Measurements from ENCODE around the gene TGFBR2.

The TGFBR2 gene

DNA sequence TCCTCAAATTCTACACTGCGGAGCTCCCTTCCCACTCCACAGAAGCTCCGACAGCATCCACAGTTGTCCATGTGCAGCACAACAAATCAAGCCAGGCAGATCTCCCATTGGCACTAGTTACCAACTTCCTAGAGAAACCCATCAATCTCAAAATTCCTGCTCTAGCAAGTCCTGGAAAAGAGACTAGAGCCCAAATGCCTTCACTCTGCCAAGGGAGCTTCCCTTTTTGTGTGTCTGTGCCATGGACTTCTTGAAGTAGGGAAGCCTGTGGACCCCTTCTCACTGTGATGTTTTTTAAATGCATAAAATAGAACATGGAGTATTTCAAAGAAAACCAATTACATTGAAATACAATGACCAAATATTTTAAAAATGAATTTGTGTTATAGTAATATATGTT is 59.1 kb downstream of the TGFBR2 start:
- Histone ChIP-seq H2AFZ (ENCODE audit: insufficient read depth, low read length, poor library complexity) (no peak overlapping the region), H3K79me2 (ENCODE audit: control insufficient read depth, insufficient read depth, low read length, poor library complexity) (no peaks in the 10 kb centered on the region), H3K9me3 (ENCODE audit: insufficient read depth, low read depth, low read length) (no peaks in the 10 kb centered on the region), H2AK5ac (ENCODE audit: low read length) (peak overlapping the region; percentile 69), H3K79me1 (ENCODE audit: low read length) (peaks cover 4% of the 10 kb centered on the region), H3K18ac (ENCODE audit: low read length) (no peak overlapping the region), H2BK12ac (ENCODE audit: low read length) (peak overlapping the region; percentile 58), H2BK5ac (ENCODE audit: low read depth, low read length, poor library complexity) (peak overlapping the region; percentile 21), H4K91ac (ENCODE audit: low read depth, low read length) (peak overlapping the region; percentile 80), H3K36me3 (ENCODE audit: control insufficient read depth in 1 of 2, insufficient read depth in 2 of 2, low read length in 2 of 2) (peaks cover 0 to 4% of the 10 kb centered on the region in 2 experiments), H2BK120ac (ENCODE audit: insufficient read depth, low read length, poor library complexity) (peak overlapping the region; percentile 43), H3K4me1 (ENCODE audit: control insufficient read depth in 1 of 2, insufficient read depth in 2 of 2, low read length in 2 of 2) (peaks cover 0 to 10% of the 10 kb centered on the region in 2 experiments), H3K14ac (ENCODE audit: low read length) (no peak overlapping the region), H3K4me2 (ENCODE audit: low read length) (no peak overlapping the region), H3K23ac (ENCODE audit: low read length) (no peak overlapping the region), H3K27ac (ENCODE audit: low read depth, low read length) (no peak overlapping the region), H4K8ac (ENCODE audit: low read depth, low read length) (peak overlapping the region; percentile 47), H3K9ac (ENCODE audit: low read length) (no peak overlapping the region), H4K12ac (ENCODE audit: low read depth, low read length) (no peak overlapping the region), H3K4me3 (ENCODE audit: low read depth, low read length) (no peak overlapping the region), H3K27me3 (ENCODE audit: insufficient read depth, low read length) (no peaks in the 10 kb centered on the region), H3K4ac (ENCODE audit: low read depth, low read length) (no peak overlapping the region)
- WGBS (ENCODE audit: extremely low coverage, insufficient coverage, insufficient read length): no CpG with 5 or more reads among the region's 2 CpGs
- DNase-seq: no peak

- no peak for DNase-seq
- WGBS (ENCODE audit: extremely low coverage, insufficient coverage, insufficient read length): no CpG with 5 or more reads among the region's 7 CpGs
- Histone ChIP-seq H3K79me1 (ENCODE audit: low read length) (peaks cover 4% of the 10 kb centered on the region), H3K79me2 (ENCODE audit: control insufficient read depth, insufficient read depth, low read length, poor library complexity) (no peaks in the 10 kb centered on the region), H3K4ac (ENCODE audit: low read depth, low read length) (no peak overlapping the region), H3K18ac (ENCODE audit: low read length) (no peak overlapping the region), H3K4me3 (ENCODE audit: low read depth, low read length) (no peak overlapping the region), H3K14ac (ENCODE audit: low read length) (no peak overlapping the region), H2AK5ac (ENCODE audit: low read length) (no peak overlapping the region), H3K4me1 (ENCODE audit: control insufficient read depth in 1 of 2, insufficient read depth in 2 of 2, low read length in 2 of 2) (peaks cover 0 to 10% of the 10 kb centered on the region in 2 experiments), H2AFZ (ENCODE audit: insufficient read depth, low read length, poor library complexity) (no peak overlapping the region), H2BK120ac (ENCODE audit: insufficient read depth, low read length, poor library complexity) (no peak overlapping the region), H3K36me3 (ENCODE audit: control insufficient read depth in 1 of 2, insufficient read depth in 2 of 2, low read length in 2 of 2) (peaks cover 2 to 7% of the 10 kb centered on the region in 2 experiments), H3K4me2 (ENCODE audit: low read length) (no peak overlapping the region), H4K12ac (ENCODE audit: low read depth, low read length) (no peak overlapping the region), H3K27me3 (ENCODE audit: insufficient read depth, low read length) (no peaks in the 10 kb centered on the region), H3K27ac (ENCODE audit: low read depth, low read length) (peak overlapping the region; percentile 67), H4K8ac (ENCODE audit: low read depth, low read length) (no peak overlapping the region), H4K91ac (ENCODE audit: low read depth, low read length) (no peak overlapping the region), H3K9ac (ENCODE audit: low read length) (no peak overlapping the region), H3K23ac (ENCODE audit: low read length) (no peak overlapping the region), H3K9me3 (ENCODE audit: insufficient read depth, low read depth, low read length) (no peaks in the 10 kb centered on the region), H2BK12ac (ENCODE audit: low read length) (no peak overlapping the region), H2BK5ac (ENCODE audit: low read depth, low read length, poor library complexity) (peak overlapping the region; percentile 4)
Measured at GRCh38 chr3:30666572-30667279, 60.3 kb downstream of the TGFBR2 start.

DNA sequence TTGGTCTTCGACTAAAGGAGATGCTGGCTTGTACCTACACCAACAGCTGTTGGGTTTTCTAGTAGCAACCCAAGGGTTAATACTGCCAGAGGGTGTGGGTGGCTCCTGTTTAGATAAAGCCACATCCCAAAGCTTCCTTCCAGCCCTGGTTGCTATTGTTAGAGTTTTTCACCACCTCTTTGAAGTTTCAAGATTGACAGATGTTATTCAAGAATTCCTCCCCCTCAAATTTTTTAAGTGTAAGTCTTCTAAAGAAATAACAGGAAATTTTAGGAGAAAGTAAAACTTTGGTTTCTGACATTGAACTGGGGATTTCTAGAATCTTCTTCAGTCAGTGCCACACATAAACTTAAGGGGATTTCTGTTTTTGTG is 60.9 kb downstream of the TGFBR2 start:
- Histone ChIP-seq H4K8ac (ENCODE audit: low read depth, low read length) (no peak overlapping the region), H2AK5ac (ENCODE audit: low read length) (no peak overlapping the region), H2AFZ (ENCODE audit: insufficient read depth, low read length, poor library complexity) (no peak overlapping the region), H3K4me3 (ENCODE audit: low read depth, low read length) (no peak overlapping the region), H3K79me2 (ENCODE audit: control insufficient read depth, insufficient read depth, low read length, poor library complexity) (no peaks in the 10 kb centered on the region), H3K4me2 (ENCODE audit: low read length) (no peak overlapping the region), H3K4me1 (ENCODE audit: control insufficient read depth in 1 of 2, insufficient read depth in 2 of 2, low read length in 2 of 2) (peaks cover 0 to 10% of the 10 kb centered on the region in 2 experiments), H2BK5ac (ENCODE audit: low read depth, low read length, poor library complexity) (no peak overlapping the region), H3K79me1 (ENCODE audit: low read length) (peaks cover 4% of the 10 kb centered on the region), H3K14ac (ENCODE audit: low read length) (no peak overlapping the region), H3K27me3 (ENCODE audit: insufficient read depth, low read length) (no peaks in the 10 kb centered on the region), H4K12ac (ENCODE audit: low read depth, low read length) (no peak overlapping the region), H2BK120ac (ENCODE audit: insufficient read depth, low read length, poor library complexity) (no peak overlapping the region), H2BK12ac (ENCODE audit: low read length) (no peak overlapping the region), H3K27ac (ENCODE audit: low read depth, low read length) (peak overlapping the region; percentile 21), H3K4ac (ENCODE audit: low read depth, low read length) (no peak overlapping the region), H3K9ac (ENCODE audit: low read length) (no peak overlapping the region), H3K9me3 (ENCODE audit: insufficient read depth, low read depth, low read length) (no peaks in the 10 kb centered on the region), H4K91ac (ENCODE audit: low read depth, low read length) (no peak overlapping the region), H3K36me3 (ENCODE audit: control insufficient read depth in 1 of 2, insufficient read depth in 2 of 2, low read length in 2 of 2) (peaks cover 8 to 13% of the 10 kb centered on the region in 2 experiments), H3K18ac (ENCODE audit: low read length) (no peak overlapping the region), H3K23ac (ENCODE audit: low read length) (no peak overlapping the region)
- DNase-seq: peak in 1 of 2 donors; percentile 52
- WGBS (ENCODE audit: extremely low coverage, insufficient coverage, insufficient read length): no CpG with 5 or more reads among the region's 1 CpG

DNA sequence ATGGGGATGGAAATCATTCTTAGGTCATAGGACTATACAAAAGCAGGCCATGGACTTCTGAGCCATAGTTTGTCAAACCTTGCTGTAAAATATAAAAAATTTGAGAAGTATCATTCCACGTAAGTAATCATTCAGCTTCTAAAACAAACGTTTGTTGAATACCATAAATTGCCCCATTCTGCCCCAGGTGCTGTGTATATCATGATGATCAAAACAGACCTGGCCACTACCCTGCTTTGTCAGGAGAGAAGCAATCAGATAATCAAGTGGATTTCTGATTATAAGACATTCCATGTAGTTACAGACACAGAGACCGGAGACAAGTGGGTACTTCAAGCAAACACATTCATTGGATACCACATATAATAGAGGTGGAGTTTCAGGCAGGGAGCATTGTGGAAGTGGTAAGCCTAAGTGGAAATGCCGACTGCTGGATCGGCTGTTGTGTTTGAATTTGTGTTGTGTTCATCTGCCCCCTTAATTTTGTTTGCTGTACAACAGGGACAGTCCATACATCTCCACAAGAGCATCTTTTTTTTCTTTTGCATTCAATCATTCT is 61.7 kb downstream of the TGFBR2 start:
- Histone ChIP-seq H3K79me1 (ENCODE audit: low read length) (peaks cover 4% of the 10 kb centered on the region), H2BK12ac (ENCODE audit: low read length) (no peak overlapping the region), H3K27me3 (ENCODE audit: insufficient read depth, low read length) (no peaks in the 10 kb centered on the region), H3K23ac (ENCODE audit: low read length) (no peak overlapping the region), H3K79me2 (ENCODE audit: control insufficient read depth, insufficient read depth, low read length, poor library complexity) (no peaks in the 10 kb centered on the region), H3K4me3 (ENCODE audit: low read depth, low read length) (no peak overlapping the region), H3K27ac (ENCODE audit: low read depth, low read length) (peak overlapping the region; percentile 1), H4K8ac (ENCODE audit: low read depth, low read length) (no peak overlapping the region), H3K4ac (ENCODE audit: low read depth, low read length) (no peak overlapping the region), H4K12ac (ENCODE audit: low read depth, low read length) (no peak overlapping the region), H2BK5ac (ENCODE audit: low read depth, low read length, poor library complexity) (no peak overlapping the region), H3K18ac (ENCODE audit: low read length) (no peak overlapping the region), H4K91ac (ENCODE audit: low read depth, low read length) (no peak overlapping the region), H2AFZ (ENCODE audit: insufficient read depth, low read length, poor library complexity) (no peak overlapping the region), H3K9ac (ENCODE audit: low read length) (no peak overlapping the region), H3K9me3 (ENCODE audit: insufficient read depth, low read depth, low read length) (no peaks in the 10 kb centered on the region), H3K4me2 (ENCODE audit: low read length) (no peak overlapping the region), H3K4me1 (ENCODE audit: control insufficient read depth in 1 of 2, insufficient read depth in 2 of 2, low read length in 2 of 2) (peaks cover 0 to 10% of the 10 kb centered on the region in 2 experiments), H2AK5ac (ENCODE audit: low read length) (no peak overlapping the region), H2BK120ac (ENCODE audit: insufficient read depth, low read length, poor library complexity) (no peak overlapping the region), H3K36me3 (ENCODE audit: control insufficient read depth in 1 of 2, insufficient read depth in 2 of 2, low read length in 2 of 2) (peaks cover 11 to 19% of the 10 kb centered on the region in 2 experiments), H3K14ac (ENCODE audit: low read length) (no peak overlapping the region)
- WGBS (ENCODE audit: extremely low coverage, insufficient coverage, insufficient read length): no CpG with 5 or more reads among the region's 5 CpGs
- DNase-seq: peak; percentile 66 to 86
